ENCODE results near the gene EIF4E2.
"Not testable (repeated sequence)": the region's sequence is repeated elsewhere in the genome, so short reads cannot be mapped to it uniquely, and the experiment has no call there.

Gene EIF4E2

GRCh38 chr2:232570481-232570880 is 20.0 kb downstream of the EIF4E2 start:
- not testable (repeated sequence) for DNase-seq

- no peak for DNase-seq
These were observed 20.6 kb downstream of the EIF4E2 start for GRCh38 chr2:232571026-232571474.

- no peak for DNase-seq
These were observed 22.6 kb downstream of the EIF4E2 start for GRCh38 chr2:232573042-232573441.

GRCh38 chr2:232573771-232574435 is 23.4 kb downstream of the EIF4E2 start:
- no peak for DNase-seq

- no peak for DNase-seq
These were observed 24.4 kb downstream of the EIF4E2 start for GRCh38 chr2:232574674-232575403.

- DNase-seq = no peak
These were observed 24.9 kb downstream of the EIF4E2 start for GRCh38 chr2:232575404-232575746.

- no peak for DNase-seq
These were observed 26.5 kb downstream of the EIF4E2 start for GRCh38 chr2:232576995-232577394.

GRCh38 chr2:232577841-232578240 is 27.4 kb downstream of the EIF4E2 start:
- no peak for DNase-seq

GRCh38 chr2:232578626-232579025 is 28.1 kb downstream of the EIF4E2 start:
- no peak for DNase-seq

- no peak for DNase-seq
These were observed 30.1 kb downstream of the EIF4E2 start for GRCh38 chr2:232580648-232580981.

GRCh38 chr2:232581725-232582124 is 31.2 kb downstream of the EIF4E2 start:
- DNase-seq = no peak

- no peak for DNase-seq
These were observed 33.7 kb downstream of the EIF4E2 start for GRCh38 chr2:232584238-232584637.

GRCh38 chr2:232586943-232587505 is 36.5 kb downstream of the EIF4E2 start:
- DNase-seq = no peak

- DNase-seq = no peak
These were observed 37.0 kb downstream of the EIF4E2 start for GRCh38 chr2:232587512-232587911.

GRCh38 chr2:232588031-232588430 is 37.5 kb downstream of the EIF4E2 start:
- DNase-seq = no peak

GRCh38 chr2:232588680-232589585 is 38.4 kb downstream of the EIF4E2 start:
- peak; percentile 60 for DNase-seq

- DNase-seq = no peak
These were observed 42.4 kb downstream of the EIF4E2 start for GRCh38 chr2:232592772-232593395.

GRCh38 chr2:232593982-232594381 is 43.5 kb downstream of the EIF4E2 start:
- DNase-seq = no peak

GRCh38 chr2:232597362-232598079 is 47.0 kb downstream of the EIF4E2 start:
- no peak for DNase-seq

- DNase-seq = no peak
These were observed 47.8 kb downstream of the EIF4E2 start for GRCh38 chr2:232598293-232598692.

GRCh38 chr2:232600053-232600773 is 49.7 kb downstream of the EIF4E2 start:
- DNase-seq = no peak

Measured in femur (tissue), 1 donor.